ENCODE measurements around the gene ADAM23.

- no peak for TF ChIP-seq POLR2A (IDR thresholded peaks at IDR 0.05)
- TF ChIP-seq, protein P1, sequence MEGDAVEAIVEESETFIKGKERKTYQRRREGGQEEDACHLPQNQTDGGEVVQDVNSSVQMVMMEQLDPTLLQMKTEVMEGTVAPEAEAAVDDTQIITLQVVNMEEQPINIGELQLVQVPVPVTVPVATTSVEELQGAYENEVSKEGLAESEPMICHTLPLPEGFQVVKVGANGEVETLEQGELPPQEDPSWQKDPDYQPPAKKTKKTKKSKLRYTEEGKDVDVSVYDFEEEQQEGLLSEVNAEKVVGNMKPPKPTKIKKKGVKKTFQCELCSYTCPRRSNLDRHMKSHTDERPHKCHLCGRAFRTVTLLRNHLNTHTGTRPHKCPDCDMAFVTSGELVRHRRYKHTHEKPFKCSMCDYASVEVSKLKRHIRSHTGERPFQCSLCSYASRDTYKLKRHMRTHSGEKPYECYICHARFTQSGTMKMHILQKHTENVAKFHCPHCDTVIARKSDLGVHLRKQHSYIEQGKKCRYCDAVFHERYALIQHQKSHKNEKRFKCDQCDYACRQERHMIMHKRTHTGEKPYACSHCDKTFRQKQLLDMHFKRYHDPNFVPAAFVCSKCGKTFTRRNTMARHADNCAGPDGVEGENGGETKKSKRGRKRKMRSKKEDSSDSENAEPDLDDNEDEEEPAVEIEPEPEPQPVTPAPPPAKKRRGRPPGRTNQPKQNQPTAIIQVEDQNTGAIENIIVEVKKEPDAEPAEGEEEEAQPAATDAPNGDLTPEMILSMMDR (IDR thresholded peaks at IDR 0.05), result no peak
These were observed 196.3 kb downstream of the ADAM23 start for GRCh38 chr2:206639636-206640035.

Data from ovary (tissue), 3 donors.